ENCODE measurements around the gene ASXL1.

Gene ASXL1

DNA sequence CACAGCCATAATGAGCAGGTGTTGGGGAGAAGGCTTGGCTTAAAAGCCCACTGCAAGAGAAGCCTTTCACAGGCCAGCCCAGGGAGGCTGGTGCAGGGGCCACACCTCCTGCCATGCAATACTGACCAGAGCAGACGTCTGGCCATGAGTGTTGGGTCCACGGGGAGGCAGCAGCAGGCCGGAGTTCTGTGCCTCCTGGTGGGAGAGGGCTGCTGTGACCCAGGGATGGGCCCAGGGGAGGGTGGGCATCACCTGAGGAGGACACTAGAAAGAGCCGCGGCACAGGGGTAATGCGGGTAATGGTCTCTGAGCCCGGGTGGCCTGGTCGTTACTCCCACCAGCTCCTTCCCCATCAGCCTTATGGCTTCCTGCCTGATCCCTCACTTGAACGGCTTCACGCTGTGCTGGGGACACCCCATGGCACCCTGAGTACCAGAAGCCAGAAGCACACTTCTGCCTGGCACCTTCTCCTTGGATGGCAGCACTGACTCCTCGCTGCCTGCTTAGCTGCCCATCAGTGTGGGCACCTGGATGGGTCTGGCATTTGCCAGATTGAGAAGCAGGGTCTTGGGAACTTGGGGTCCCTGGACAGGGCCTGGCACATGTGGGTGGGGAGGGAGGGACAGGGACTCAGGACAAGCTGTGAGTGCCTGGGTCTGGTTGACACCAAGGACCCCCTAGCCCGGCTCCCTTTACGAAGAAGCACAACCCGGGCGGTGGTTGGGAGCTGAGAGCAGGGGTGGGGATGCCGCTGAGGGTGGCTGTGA is 108.8 kb downstream of the ASXL1 start:
- DNase-seq (ENCODE audit: low spot score) = no peak

DNA sequence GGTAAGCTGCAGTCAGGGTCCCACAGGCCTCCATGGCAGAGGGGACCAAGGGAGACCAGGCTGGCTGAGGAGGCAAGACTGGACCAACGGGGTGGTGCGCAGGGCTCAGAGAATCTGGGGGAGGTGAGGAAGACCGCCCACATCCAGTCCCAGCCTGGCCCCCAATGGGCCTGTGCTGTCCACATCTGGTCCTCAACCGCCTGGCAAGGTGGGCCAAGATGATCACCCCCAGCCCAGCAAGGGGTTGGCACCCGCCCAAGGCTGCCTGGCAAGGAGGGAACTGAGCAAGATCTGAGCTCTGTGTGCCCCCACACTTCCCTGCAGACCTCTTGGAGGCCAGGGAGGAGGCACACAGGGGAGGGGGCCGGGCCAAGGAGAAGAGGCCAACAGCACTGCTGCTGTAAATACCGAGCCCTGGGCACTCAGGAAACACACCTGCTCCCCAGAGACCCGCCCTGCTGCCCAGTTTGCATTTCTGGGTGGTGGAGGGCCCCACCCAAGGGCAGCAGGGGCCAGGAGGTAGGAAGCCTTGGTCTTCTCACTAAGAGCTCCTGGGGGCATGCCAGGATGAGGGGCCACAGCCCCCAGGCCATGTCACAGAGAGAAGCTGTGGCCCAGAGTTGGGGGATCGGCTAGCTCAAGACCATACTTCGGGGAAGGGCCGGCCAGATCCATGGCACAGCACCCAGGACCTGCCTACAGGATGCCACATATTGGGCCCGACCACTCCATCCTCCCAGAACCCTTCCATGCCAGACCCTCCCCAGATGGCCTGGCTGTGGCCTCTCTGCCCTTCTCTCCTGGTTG is 109.6 kb downstream of the ASXL1 start:
- no peak for DNase-seq (ENCODE audit: low spot score)

DNA sequence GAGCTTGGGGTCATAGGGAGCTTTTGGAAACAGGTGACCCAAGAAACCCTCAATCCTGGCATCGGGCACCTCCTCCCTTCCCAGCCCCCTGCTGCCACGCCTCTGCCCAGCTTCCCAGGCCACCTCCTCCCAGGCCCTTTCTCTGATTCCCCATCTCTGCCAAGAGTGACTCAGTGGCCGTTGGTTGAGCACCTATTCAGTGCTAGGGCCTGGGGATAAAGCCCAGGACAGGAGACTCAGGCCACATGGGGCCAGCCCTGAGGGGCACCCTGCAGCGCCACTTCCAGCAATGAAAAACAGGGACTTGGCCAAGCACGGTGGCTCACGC is 110.1 kb downstream of the ASXL1 start:
- no peak for DNase-seq (ENCODE audit: low spot score)

GRCh38 chr20:32468860-32469259 is 110.7 kb downstream of the ASXL1 start:
- no peak for DNase-seq (ENCODE audit: low spot score)

- peak; percentile 31 for DNase-seq (ENCODE audit: low spot score)
Observed at GRCh38 chr20:32470025-32470861, 112.1 kb downstream of the ASXL1 start.

DNA sequence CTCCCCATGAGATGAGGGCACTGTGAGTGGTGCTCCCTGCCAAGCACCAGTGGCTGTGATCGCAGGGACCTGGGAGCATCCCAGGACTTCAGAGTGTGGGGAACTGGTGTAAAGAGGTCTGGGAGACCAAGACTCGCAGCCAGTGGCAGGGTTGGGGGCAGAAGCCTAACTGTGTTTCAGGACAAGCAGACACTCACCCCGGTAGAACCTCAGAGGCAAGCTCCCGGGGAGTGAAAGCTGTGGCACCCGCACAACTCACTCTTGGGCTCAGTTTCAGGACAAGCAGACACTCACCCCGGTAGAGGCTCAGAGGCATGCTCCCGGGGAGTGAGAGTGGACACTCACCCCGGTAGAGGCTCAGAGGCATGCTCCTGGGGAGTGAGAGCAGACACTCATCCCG is 112.8 kb downstream of the ASXL1 start:
- DNase-seq (ENCODE audit: low spot score) = no peak

DNA sequence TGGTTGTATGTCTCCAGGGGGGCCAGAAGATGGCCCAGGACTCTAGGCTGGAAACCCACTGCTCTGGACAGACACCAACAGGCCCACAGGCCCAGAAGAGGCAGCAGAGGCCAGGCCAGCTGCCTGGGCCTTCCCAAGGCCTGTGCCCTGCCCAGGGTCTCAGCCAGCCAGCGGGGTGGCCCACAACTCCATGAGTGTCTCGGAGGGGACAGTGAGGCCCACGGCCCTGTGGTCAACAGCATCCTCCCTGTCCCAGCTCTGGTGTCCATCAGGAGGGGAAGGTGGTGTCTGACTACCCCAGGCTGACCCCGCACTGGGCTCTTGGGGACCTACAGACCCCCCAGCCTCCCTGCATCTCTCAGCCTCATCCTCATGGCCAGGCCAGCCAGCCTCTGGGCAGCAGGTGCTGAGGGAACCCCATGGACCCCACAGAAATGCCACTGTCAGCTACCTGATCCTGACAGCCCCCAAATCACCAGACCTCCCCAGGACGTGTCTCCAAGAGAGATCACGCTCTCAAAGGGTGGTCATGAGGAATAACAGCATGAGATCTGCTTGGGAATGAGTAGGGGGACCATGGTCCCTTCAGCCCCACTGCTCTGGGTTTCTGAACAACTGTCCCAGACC is 114.6 kb downstream of the ASXL1 start:
- DNase-seq (ENCODE audit: low spot score) = no peak

GRCh38 chr20:32473231-32474008 is 115.3 kb downstream of the ASXL1 start:
- no peak for DNase-seq (ENCODE audit: low spot score)

DNA sequence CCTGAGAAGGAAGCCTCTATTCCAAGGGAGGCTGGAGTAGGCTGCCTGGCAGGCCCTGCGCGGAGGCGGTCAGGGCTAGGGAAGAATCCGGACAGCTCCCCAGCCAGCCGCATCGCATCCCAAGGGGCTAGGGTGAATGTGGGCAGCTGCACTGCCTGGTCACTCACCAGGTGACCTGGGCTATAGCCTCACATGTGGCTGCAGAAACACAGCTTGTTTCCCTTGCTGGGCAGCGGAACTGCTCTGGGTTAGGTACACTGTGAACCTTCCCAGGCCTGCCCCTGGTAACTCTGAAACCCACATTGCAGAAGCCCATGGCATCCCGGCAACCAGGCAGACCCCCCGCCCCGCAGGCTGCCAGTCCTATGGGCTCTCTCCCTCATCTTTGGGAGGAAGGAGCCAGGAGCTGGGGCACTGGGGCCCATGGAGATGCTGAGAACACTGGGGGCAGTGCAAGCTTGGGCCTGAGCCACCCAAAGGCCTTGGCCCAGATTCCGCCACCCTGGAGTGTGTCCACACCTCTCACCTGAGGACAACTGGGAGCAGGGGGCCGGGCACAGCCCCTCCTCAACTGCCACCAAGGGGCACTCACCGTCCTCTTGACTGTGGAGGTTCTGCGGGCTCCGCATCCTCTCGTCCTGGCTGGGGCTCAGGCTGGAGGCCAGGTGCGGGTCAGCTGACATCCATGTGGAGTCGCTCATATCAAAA is 116.0 kb downstream of the ASXL1 start:
- no peak for DNase-seq (ENCODE audit: low spot score)

DNA sequence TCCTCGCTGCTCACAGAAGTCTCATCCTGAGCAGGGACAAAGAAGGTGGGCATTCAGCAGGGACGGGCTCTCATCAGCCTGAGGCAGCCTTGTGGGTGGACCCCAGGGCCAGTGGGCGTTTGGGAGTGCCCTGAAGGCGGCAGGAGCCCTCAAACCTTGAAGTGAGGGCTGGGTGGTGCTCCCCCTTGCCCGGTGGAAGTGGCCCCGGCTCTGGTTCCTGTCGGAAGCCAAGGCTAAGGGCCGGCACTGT is 116.5 kb downstream of the ASXL1 start:
- no peak for DNase-seq (ENCODE audit: low spot score)

DNA sequence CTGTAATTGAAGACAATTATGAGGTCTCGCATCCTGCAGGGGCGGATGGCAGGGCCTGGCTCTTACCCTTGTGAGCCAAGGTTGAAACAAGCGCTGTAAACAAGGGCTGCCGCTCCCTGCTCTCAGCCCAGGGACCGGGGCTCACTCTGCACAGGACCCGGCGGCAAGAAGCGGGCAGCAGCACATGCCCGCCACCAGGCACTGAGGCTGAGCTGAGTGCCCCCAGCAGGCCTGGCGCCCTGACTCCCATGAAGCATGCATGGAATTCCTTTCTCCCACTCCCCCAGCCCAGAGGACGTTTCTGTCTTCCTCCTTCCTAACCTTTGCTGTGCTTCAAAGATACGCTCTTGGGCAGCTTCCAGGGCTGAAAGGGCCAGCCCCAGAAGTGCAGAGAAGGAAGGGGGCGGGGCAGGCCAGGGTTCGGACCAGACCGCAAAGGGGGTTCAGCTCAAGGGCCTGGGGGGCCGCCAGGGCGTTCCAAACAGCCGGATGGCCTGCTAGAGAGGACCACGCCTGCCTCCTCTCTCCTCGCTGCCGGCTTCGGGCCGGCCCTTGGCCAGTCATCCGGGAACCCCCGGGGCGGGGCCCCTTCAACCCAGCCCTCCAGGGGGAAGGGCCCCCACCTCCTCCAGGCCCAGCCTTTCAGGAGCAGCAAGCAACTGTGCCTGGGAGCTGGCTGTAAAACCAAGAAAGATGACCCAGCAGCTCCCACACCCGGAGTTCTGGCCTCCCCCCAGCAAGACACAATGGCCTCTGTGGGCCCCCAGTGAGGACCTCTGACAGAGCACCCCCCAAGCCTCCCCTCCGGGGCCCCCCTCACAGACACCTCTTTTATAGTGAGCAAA is 117.1 kb downstream of the ASXL1 start:
- no peak for DNase-seq (ENCODE audit: low spot score)

DNA sequence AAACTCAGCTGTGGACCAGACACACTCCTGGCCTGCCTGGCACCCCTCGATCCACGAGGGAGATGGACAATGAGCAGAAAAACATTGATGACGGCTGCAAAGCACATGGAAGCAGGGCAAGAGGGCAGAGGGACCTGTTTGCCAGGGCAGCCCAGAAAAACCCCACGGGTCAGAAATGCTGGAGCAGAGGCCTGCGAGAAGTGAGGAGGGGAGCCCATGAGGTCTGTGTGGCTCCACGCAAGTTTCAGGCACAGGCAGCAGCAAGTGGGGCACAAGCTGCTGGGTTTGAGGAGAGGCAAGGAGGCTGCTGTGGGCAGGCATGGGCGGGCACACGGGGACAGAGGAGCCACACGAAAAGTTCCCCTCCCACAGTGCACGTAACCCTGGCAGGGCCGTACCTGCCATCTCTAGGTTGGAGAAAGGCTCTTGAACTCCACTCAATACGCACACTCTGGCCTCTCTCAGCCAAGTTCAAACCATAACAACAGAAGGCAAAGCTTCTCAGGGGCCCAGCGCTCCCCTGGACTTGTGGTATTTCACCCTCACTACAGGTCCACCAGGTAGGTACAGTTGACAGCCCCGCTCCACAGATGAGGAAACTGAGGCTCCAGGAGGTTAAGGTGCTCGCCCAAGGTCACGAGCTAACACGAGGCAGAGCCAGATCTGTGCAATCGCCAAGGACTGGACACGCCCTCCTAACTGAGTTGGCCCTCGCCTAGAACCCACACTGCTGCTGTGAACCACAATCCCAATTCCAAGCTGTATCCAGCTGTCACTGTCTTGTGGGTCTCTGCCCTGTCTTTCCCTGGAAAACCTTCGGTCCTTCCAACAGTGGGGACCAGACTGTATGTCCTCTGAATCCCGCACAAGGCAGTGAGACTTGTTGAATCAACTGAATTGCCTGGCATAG is 118.8 kb downstream of the ASXL1 start:
- DNase-seq (ENCODE audit: low spot score) = no peak

DNA sequence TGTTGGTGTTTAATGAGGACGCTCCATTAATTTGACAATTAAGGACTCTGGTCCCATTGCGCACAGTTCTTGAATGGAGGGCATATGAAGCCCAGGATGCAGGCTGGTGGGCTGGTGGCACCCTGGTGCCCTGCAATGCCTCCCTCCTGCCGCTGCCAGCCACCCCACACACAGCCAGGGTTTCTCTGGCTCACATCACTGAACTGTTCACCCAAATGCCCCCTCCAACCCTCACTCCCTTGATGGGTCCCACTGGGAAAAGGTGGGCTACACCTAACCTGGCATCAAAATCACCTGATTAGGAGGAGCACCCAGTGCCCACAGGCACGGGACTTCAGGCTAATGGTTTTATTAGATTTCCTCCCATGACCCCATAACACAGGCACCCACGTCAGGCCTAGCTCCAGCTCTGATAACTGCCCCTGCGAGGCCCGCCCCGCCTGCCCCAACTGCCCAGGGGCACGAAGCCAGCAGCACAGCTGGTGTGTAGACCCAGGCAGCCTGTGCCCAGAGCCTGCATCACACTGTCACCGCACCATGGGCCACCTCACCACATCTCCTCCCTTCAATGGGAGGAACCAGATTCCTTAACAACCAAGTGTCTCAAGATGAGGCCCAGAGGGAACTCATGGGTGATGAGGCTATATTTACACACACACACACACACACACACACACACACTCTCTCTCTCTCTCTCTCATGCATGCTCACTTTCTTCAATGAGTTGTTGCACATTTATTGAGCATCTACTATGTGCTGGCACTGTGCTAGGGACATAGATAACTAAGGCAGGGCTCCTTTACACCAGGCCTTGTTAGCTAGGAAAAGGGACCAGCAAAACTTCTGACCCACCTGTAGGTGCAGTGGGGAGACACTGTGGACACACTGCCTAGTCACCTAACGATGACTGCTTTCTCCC is 119.7 kb downstream of the ASXL1 start:
- DNase-seq (ENCODE audit: low spot score) = no peak

DNA sequence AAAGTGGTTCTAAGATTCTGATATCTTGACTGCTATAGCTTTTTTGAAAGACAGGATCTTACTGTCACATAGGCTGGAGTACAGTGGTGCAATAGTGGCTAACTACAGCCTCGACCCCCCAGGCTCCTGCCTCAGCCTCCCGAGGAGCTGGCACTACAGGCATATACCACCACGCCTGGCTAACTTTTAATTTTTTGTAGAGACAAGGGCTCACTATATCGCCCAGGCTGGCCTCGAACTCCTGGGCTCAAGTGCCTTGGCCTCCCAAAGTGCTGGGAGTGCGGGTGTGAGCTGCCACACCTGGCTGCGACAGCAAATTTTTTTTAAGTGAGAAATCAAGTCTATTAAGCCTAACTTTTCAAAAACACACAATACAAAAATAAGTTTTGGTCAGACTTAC is 120.4 kb downstream of the ASXL1 start:
- DNase-seq (ENCODE audit: low spot score) = no peak

DNA sequence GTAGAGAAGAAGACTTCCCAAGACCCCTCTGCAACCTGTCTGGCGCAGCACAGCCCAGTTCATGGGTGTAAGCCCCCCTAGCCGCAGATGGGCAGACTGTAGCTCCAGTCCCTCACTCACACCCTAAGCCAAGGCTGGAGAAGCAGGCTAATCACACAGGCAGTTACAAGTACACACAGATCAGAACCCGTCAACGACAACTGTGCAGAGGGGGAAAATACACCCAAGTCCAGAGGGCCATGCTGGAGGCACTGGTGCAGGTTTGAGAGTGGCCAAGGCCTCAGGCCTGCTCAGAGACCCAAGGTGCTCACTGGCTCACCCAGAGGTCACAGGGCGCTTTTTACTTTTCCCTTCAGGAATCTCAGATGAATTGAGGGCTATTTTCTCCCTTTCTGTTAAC is 120.9 kb downstream of the ASXL1 start:
- no peak for DNase-seq (ENCODE audit: low spot score)

GRCh38 chr20:32479697-32480171 is 121.6 kb downstream of the ASXL1 start:
- DNase-seq (ENCODE audit: low spot score) = no peak

GRCh38 chr20:32480371-32481241 is 122.5 kb downstream of the ASXL1 start:
- no peak for DNase-seq (ENCODE audit: low spot score)

All from RKO (cell line).